Caco-2 (cell line): Measurements from ENCODE around the gene UFSP2. TPM values are rescaled to one million over a fixed set of nuclear protein-coding genes. Genes with fewer than 3 reads are reported as not detected.

ENCODE experiments used
- BruUV-seq: library from RNA; stranded (reverse); fragments of 400-500 nt; replicated peaks from 2 replicates; lab custom pipeline; 2021; lab: Mats Ljungman, UMichigan
- CTCF ChIA-PET: fragments of 300-600 bp; sonication (Branson Sonifier 250); formaldehyde crosslinking; loops from one replicate; lab custom pipeline; 2022; ENCODE audit warnings: antibody characterized with exemption; lab: Charles Lee
- POLR2A ChIA-PET: fragments of 300-600 bp; sonication (Branson Sonifier 250); formaldehyde crosslinking; loops from one replicate; lab custom pipeline; 2022; ENCODE audit warnings: antibody characterized with exemption; lab: Charles Lee
- DNase-seq, 2 experiments: peaks; one replicate each; pipeline versions ENCODE4 v3.0.0 to v3.0.0-alpha.2; 2020 to 2022
- H3K27me3 ChIP-seq: replicated peaks from 2 replicates; pipeline ENCODE4 v1.6.0; 2011; ENCODE audit warnings: low read length; ENCODE audit not compliant: control insufficient read depth, insufficient read depth
- H3K36me3 ChIP-seq: 2 replicates; pipeline ENCODE4 v1.5.1; 2011; ENCODE audit warnings: low read length; ENCODE audit not compliant: control insufficient read depth, insufficient read depth
- H3K4me1 ChIP-seq: fragments of 250-450 bp; sonication (Bioruptor Pico); 2 replicates; pipeline ENCODE4 v1.5.1; 2020; ENCODE audit warnings: mild to moderate bottlenecking
- H3K4me3 ChIP-seq: 2 replicates; pipeline ENCODE4 v1.5.1; 2011; ENCODE audit warnings: low read depth, mild to moderate bottlenecking, control low read depth, low read length
- H3K9me3 ChIP-seq: fragments of 250-450 bp; sonication (Bioruptor Pico); 2 replicates; pipeline ENCODE4 v1.5.1; 2020; ENCODE audit warnings: mild to moderate bottlenecking, moderate library complexity
- H3K27ac Mint-ChIP-seq: one replicate; pipeline ENCODE4 v1.8.0; 2022; ENCODE audit warnings: mixed read lengths; ENCODE audit not compliant: unreplicated experiment
- H3K27me3 Mint-ChIP-seq: one replicate; pipeline ENCODE4 v1.8.0; 2022; ENCODE audit warnings: mixed read lengths; ENCODE audit not compliant: insufficient read depth, unreplicated experiment
- H3K36me3 Mint-ChIP-seq: one replicate; pipeline ENCODE4 v1.8.0; 2022; ENCODE audit warnings: mild to moderate bottlenecking, mixed read lengths; ENCODE audit not compliant: insufficient read depth, unreplicated experiment
- H3K4me1 Mint-ChIP-seq: one replicate; pipeline ENCODE4 v1.8.0; 2022; ENCODE audit warnings: low read depth, mixed read lengths; ENCODE audit not compliant: unreplicated experiment
- H3K4me3 Mint-ChIP-seq: one replicate; pipeline ENCODE4 v1.8.0; 2022; ENCODE audit warnings: mild to moderate bottlenecking, moderate library complexity, mixed read lengths; ENCODE audit not compliant: unreplicated experiment
- H3K9me3 Mint-ChIP-seq: one replicate; pipeline ENCODE4 v1.8.0; 2022; ENCODE audit warnings: mixed read lengths; ENCODE audit not compliant: unreplicated experiment
- CTCF ChIP-seq, 2 experiments: fragments of 200-600 bp in 1 of 2; IDR thresholded peaks; 1 replicate in 1 of 2; 2 replicates in 1 of 2; pipeline versions ENCODE4 v1.5.1 to v1.8.0; 2011 to 2022; ENCODE audit warnings: antibody characterized with exemption in 1 of 2, control low read depth in 1 of 2, inconsistent platforms in 1 of 2, low read depth in 1 of 2, low read length in 1 of 2, mild to moderate bottlenecking in 1 of 2, moderate library complexity in 1 of 2; ENCODE audit not compliant: insufficient read depth in 1 of 2, severe bottlenecking in 1 of 2, unreplicated experiment in 1 of 2
- intact Hi-C: fragments of 100-400 bp; cut with micrococcal nuclease; formaldehyde crosslinking; loops from one replicate; pipeline ENCODE4 v1.10.0; 2022; ENCODE audit not compliant: unreplicated experiment
- total RNA-seq: library from RNA; stranded (reverse); gene quantifications from 2 replicates; pipeline ENCODE4 v1.2.3, GENCODE V29; 2022

UFSP2 gene
- total RNA-seq, 1 experiment from 2014 or later = 17.4 TPM

DNA sequence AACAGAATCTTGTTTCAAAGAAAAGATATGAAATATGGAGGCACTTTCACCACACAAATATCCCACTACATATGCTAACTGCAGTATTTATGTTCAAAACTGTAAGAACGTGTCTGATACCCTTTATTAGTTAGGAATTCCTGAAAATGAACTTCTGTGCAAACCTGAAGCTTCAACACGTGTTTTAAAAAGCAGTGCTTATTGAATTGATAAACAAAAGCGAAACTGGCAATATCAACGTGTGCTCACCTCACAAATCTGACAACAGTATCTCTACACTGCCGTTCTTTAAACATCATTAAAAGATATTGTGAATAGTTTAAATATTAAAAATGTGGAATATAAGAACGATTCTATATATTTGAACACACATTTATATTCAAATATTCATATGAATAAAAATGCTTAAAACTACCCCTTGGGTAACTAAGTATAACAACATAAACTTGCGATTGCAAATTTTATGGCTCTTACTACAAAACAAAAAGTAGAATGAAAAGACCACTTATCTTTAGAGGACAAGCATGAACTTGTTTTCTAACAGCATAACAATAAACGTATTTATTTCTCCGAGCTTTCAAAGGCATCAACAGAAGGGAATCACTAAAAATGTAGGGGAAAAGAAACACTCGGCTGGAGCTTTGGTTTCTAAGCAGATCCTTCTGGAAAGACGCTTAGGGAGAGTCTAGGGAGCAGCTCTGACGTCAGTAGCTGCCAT is 30.4 kb downstream of the UFSP2 start, which contains the start of gene LRP2BP:
Gene LRP2BP (minus strand): TSS at position 687 of the 718 bp plus-strand sequence. CDS start 17,738 bp downstream, outside the sequence.
- TF ChIP-seq CTCF (IDR thresholded peaks at IDR 0.05; ENCODE audit: insufficient read depth in 1 of 2, low read depth in 1 of 2, low read length in 1 of 2, severe bottlenecking in 1 of 2, unreplicated experiment in 1 of 2) = no peak
- H3K27ac Mint-ChIP-seq = peak within 1 kb of the TSS; percentile 91
- peak within 1 kb of the TSS; percentile 85 for H3K4me3 ChIP-seq
- H3K4me3 Mint-ChIP-seq = peak within 1 kb of the TSS; percentile 89
- BruUV-seq = TSS peak; percentile 55
- CTCF ChIA-PET = interaction anchor here (1.8 kb wide), 1 partner anchor 168 kb away, joined by 5 read pairs; no protein-coding TSS in a partner anchor
- no peak for DNase-seq
- peaks cover 18% of the 10 kb centered on the region for H3K36me3 Mint-ChIP-seq
- no peaks in the 10 kb centered on the region for H3K27me3 ChIP-seq
- H3K27me3 Mint-ChIP-seq = no peaks in the 10 kb centered on the region
- peaks cover 8% of the 10 kb centered on the region for H3K9me3 Mint-ChIP-seq
- H3K36me3 ChIP-seq = no peaks in the 10 kb centered on the region
- peaks cover 7% of the 10 kb centered on the region for H3K4me1 Mint-ChIP-seq
- POLR2A ChIA-PET = interaction anchor here (1.7 to 2.0 kb wide), 2 partner anchors 30 to 252 kb away, joined by 7 to 11 read pairs; partner anchors contain the start of genes SLC25A4 and UFSP2
- no peaks in the 10 kb centered on the region for H3K9me3 ChIP-seq
- intact Hi-C loops = loop anchor here (5.0 to 10.0 kb wide), 3 partner anchors 158 to 639 kb away; partner anchors contain the start of gene SLC25A4
- H3K4me1 ChIP-seq = no peaks in the 10 kb centered on the region

DNA sequence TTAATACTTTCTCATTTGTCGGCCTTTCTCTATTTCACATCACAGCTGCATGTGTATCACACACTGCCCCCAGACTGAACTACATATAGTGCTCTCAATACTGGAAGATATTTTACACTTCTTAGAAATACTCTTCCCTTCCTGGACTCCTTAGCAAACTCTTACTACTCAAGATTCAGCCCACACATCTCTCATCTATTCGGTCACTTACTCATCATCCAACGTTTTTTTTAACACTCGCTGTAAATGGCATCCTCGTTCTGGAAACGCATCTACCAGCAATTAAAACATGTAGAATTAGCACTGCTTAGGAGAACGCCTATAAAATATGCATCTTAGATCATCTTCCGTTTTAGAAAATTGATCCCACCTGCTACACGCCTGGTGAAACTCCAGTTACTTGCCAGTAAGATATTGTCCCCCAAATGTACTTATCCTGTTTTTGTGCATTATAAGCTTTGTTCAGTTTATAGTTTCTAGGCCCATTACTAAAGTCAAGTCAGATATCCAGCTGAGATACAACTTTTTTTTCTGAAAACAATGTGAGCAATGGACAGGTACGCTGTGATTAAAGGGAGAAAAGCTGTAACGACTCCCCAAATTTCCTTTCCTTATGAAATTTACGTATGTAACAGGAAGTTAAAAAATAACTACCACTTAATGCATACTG is 31.1 kb downstream of the UFSP2 start:
- intact Hi-C loops = loop anchor here (5.0 to 10.0 kb wide), 3 partner anchors 157 to 640 kb away; partner anchors contain the start of gene SLC25A4
- H3K4me3 ChIP-seq = peak overlapping the region; percentile 85
- ChIA-PET CTCF (no interaction called here), POLR2A (no interaction called here)
- Mint-ChIP-seq H3K27ac (no peak overlapping the region), H3K27me3 (no peaks in the 10 kb centered on the region), H3K4me3 (peak overlapping the region; percentile 89), H3K36me3 (peaks cover 18% of the 10 kb centered on the region), H3K4me1 (peaks cover 7% of the 10 kb centered on the region), H3K9me3 (peaks cover 8% of the 10 kb centered on the region)
- no peak for TF ChIP-seq CTCF (IDR thresholded peaks at IDR 0.05; ENCODE audit: insufficient read depth in 1 of 2, low read depth in 1 of 2, low read length in 1 of 2, severe bottlenecking in 1 of 2, unreplicated experiment in 1 of 2)
- H3K4me1 ChIP-seq = no peaks in the 10 kb centered on the region
- H3K36me3 ChIP-seq = no peaks in the 10 kb centered on the region
- DNase-seq = no peak
- H3K27me3 ChIP-seq = no peaks in the 10 kb centered on the region
- no peaks in the 10 kb centered on the region for H3K9me3 ChIP-seq
- BruUV-seq = no TSS peak

DNA sequence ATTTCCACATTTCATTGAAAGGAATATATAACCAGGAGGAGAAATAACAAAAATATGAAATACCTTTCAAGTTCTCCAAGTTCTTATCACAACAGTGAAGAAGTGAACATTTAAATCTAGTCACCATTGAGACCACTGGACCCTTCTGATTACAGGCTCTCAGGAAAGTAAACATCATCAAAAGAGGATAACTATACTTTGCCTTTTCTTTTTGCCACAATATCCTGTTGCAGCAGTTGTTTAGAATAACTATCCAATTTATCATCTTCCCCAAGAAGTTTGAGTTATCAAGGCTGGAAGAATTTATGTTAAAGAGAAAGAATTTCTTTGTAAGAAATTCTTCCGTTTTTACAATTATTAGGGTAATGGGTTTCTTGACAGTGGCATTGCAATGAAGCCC is 33.6 kb downstream of the UFSP2 start:
- peaks cover 8% of the 10 kb centered on the region for H3K9me3 Mint-ChIP-seq
- no peaks in the 10 kb centered on the region for H3K36me3 ChIP-seq
- no peaks in the 10 kb centered on the region for H3K4me1 ChIP-seq
- no peaks in the 10 kb centered on the region for H3K27me3 Mint-ChIP-seq
- H3K4me1 Mint-ChIP-seq = peaks cover 7% of the 10 kb centered on the region
- H3K4me3 ChIP-seq = no peak overlapping the region
- no peak overlapping the region for H3K4me3 Mint-ChIP-seq
- BruUV-seq = no TSS peak
- no peak for DNase-seq
- intact Hi-C loops = loop anchor here (10.0 kb wide), 2 partner anchors 247 to 643 kb away; partner anchors contain the start of gene SLC25A4
- TF ChIP-seq CTCF (IDR thresholded peaks at IDR 0.05; ENCODE audit: insufficient read depth in 1 of 2, low read depth in 1 of 2, low read length in 1 of 2, severe bottlenecking in 1 of 2, unreplicated experiment in 1 of 2) = no peak
- POLR2A ChIA-PET = no interaction called here
- CTCF ChIA-PET = no interaction called here
- H3K27ac Mint-ChIP-seq = no peak overlapping the region
- peaks cover 16% of the 10 kb centered on the region for H3K36me3 Mint-ChIP-seq
- no peaks in the 10 kb centered on the region for H3K9me3 ChIP-seq
- no peaks in the 10 kb centered on the region for H3K27me3 ChIP-seq
